ENCODE data around the gene KASH5. TPM values are rescaled to one million over a fixed set of nuclear protein-coding genes. Genes with fewer than 3 reads are reported as not detected.

Gene KASH5
- total and polyA plus RNA-seq, 2 experiments from 2014 or later, result 0.44 TPM; not detected in 1

GRCh38 chr19:49458567-49458903 is 70.5 kb downstream of the KASH5 start:
- DNase-seq (ENCODE audit: low spot score), result no peak
- H3K27ac ChIP-seq (ENCODE audit: low read depth), result no peak overlapping the region

More at GRCh38 chr19:49458567-49458903, 70.5 kb downstream of the KASH5 start:
- H3K4me2 ChIP-seq, result no peak overlapping the region
- Mint-ChIP-seq H3K4me3 (no peak overlapping the region), H3K36me3 (ENCODE audit: low read depth) (peaks cover 35% of the 10 kb centered on the region), H3K27me3 (ENCODE audit: insufficient read depth, low read depth, poor library complexity) (peaks cover 4% of the 10 kb centered on the region), H3K9me3 (no peaks in the 10 kb centered on the region), H3K4me1 (no peaks in the 10 kb centered on the region), H3K27ac (no peak overlapping the region)
- H4K20me1 ChIP-seq (replicated peaks; ENCODE audit: insufficient read depth), result no peaks in the 10 kb centered on the region
- no peak for TF ChIP-seq STAT1 (IDR thresholded peaks at IDR 0.05; ENCODE audit: unreplicated experiment)
- no peak for TF ChIP-seq ZNF114 (CRISPR knock-in tag; IDR thresholded peaks at IDR 0.05)
- no peak for TF ChIP-seq NANOG (IDR thresholded peaks at IDR 0.05; ENCODE audit: borderline replicate concordance)
- no peak for TF ChIP-seq EZH2phosphoT487 (IDR thresholded peaks at IDR 0.05; ENCODE audit: unreplicated experiment)
- TF ChIP-seq POLR2AphosphoS5 (IDR thresholded peaks at IDR 0.05; ENCODE audit: low read depth), result no peak
- no peak for TF ChIP-seq REST (IDR thresholded peaks at IDR 0.05; ENCODE audit: unreplicated experiment)
- no peak for TF ChIP-seq ZNF331 (CRISPR knock-in tag; IDR thresholded peaks at IDR 0.05; ENCODE audit: low read depth)
- no peak for TF ChIP-seq ETS1 (IDR thresholded peaks at IDR 0.05)
- TF ChIP-seq CTCF (conservative IDR thresholded peaks at IDR 0.05; ENCODE audit: low read depth in 2 of 2), result no peak
- TF ChIP-seq EZH2 (IDR thresholded peaks at IDR 0.05; ENCODE audit: low read depth, unreplicated experiment), result no peak
- TF ChIP-seq ZNF462 (CRISPR knock-in tag; IDR thresholded peaks at IDR 0.05), result no peak
- no peak for TF ChIP-seq JUNB (IDR thresholded peaks at IDR 0.05; ENCODE audit: unreplicated experiment)
- no peak for TF ChIP-seq CREB1 (CRISPR knock-in tag; IDR thresholded peaks at IDR 0.05; ENCODE audit: low read depth)
- no peak overlapping the region for H3K4me3 ChIP-seq
- no peaks in the 10 kb centered on the region for H3K27me3 ChIP-seq (ENCODE audit: insufficient read depth)
- no peak for ATAC-seq
- no peaks in the 10 kb centered on the region for H3K36me3 ChIP-seq (ENCODE audit: insufficient read depth)
- H3K79me2 ChIP-seq (replicated peaks; ENCODE audit: insufficient read depth), result peaks cover 19% of the 10 kb centered on the region
- 0 out of 2 replicates have a peak, but pooled peaks cover 2% of the 10 kb centered on the region for H3F3A ChIP-seq (replicated peaks; ENCODE audit: low read depth)
- no peak overlapping the region for H2AFZ ChIP-seq
- H3K9me2 ChIP-seq (ENCODE audit: insufficient read depth), result no peaks in the 10 kb centered on the region
- peaks cover 4% of the 10 kb centered on the region; the same call in 1 of the 2 replicates for H3K4me1 ChIP-seq (ENCODE audit: insufficient read depth)

Data from GM23338 (cell line).